ENCODE measurements around the gene TNC.

TNC gene

DNA sequence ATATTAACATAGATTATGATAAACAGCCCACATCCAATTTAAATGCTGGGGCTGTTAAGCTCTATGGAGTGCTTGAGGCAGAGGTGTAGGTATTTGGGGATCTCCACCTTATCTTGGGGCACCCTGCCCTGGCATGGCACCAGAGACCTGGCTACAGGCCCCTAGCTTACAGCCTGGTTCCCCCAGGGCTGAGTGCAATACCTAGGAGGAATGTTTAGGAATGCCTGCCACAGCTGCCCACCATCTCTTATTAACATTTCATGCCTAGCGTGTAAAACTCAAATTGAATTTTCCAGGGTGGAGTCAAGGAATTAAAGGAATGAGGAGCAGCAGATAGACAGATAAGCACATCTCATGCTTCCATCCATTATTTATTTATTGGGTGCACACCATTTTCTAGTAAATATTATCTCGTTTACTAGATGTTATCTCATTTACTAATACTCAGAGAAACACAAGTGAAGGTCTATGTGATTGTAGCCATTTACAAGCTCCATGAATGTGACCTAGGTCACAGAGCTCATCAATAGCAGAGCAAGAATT, 131.9 kb downstream of the TNC start:
- in situ Hi-C loops (cut with MboI; ENCODE audit: low sequenced_read_pairs): no loop called here

DNA sequence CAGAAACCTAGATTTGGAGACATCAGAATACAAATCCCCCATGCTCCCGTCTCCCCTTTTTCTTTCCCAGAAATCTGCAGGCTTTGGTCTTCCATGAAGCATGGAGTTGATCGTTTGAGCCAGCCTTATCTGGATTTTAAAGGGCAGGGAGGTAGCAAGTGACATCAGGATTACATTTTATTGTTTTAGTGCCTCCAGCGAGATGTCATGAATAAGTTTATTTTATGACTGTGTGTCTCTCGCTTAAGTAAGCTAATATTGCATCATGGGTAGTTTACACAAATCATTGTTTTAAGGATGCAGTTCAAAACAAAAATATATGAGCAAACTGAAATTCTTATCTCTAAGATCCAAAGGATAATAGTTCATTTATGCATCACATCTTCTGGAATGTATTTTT, 136.9 kb downstream of the TNC start:
- in situ Hi-C loops (cut with MboI; ENCODE audit: low sequenced_read_pairs): no loop called here

DNA sequence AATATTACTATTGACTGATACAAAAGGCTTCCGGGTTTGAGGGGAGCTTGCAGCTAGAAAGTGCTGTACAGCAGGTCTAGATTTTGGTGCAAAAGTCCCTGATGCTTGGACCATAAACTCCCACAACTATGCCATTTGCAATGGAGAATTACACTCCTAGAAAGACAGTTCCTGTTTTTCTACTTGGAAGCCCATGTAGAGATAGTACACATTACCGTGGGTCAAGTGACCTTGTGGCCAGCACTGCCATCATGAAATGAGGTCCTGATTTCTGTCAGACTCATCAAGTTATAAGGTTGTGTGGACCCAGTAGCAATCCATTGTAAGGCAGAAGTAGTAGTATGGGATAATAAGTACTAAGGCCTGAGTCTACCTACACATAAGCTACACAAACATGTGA, 144.7 kb downstream of the TNC start:
- in situ Hi-C loops (cut with MboI; ENCODE audit: low sequenced_read_pairs): no loop called here

DNA sequence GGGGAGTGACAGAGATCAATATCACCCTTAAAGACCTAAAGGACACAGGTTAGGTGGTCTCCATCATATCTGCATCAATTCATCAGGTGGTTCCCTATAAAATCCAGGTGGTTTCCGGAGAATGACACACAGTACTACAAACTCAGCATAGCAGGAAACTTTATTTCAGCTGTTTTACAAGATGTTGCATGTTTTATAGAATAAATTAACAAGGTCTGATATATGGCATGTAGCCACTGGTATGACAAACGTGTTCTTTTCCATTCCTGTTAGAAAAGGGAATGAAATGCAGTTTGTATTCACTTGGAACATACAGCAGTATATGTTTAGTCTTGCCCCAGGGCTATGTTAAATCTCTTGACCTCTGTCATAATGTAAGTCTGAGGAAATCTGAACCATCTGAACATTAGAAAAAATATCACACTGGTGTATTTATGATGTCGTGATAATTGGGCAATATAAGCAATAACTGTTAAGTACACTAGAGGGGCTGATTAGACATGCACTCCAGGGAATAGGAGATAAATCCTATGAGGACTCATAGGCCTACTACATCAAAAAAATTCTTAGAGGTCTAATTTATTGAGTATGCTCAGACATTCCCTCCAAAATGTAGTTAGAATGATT, 145.3 kb downstream of the TNC start:
- in situ Hi-C loops (cut with MboI; ENCODE audit: low sequenced_read_pairs): no loop called here

All from hTERT RPE-1 (cell line).